ENCODE data around the gene SNX5.

- no peak for TF ChIP-seq CTCF (conservative IDR thresholded peaks at IDR 0.05; ENCODE audit: low read length)
- TF ChIP-seq EZH2phosphoT487 (IDR thresholded peaks at IDR 0.05; ENCODE audit: borderline replicate concordance, low read depth, low read length), result no peak
Measured at GRCh38 chr20:17935186-17935585, 33.4 kb downstream of the SNX5 start.

Data from OCI-LY7 (cell line).